ENCODE results near the gene SERPINB1. TPM values are rescaled to one million over a fixed set of nuclear protein-coding genes. Genes with fewer than 3 reads are reported as not detected.
"Not testable (repeated sequence)": the region's sequence is repeated elsewhere in the genome, so short reads cannot be mapped to it uniquely, and the experiment has no call there.

SERPINB1 gene
- total RNA-seq, 2 donors from 2014 or later = 121 to 169 TPM

GRCh38 chr6:2812695-2813094 is 29.0 kb downstream of the SERPINB1 start:
- H3K36me3 Mint-ChIP-seq = peaks cover 24 to 31% of the 10 kb centered on the region in 2 donors
- no peak overlapping the region for H3K27ac Mint-ChIP-seq
- peaks cover 11 to 33% of the 10 kb centered on the region in 2 donors for H3K9me3 Mint-ChIP-seq
- DNase-seq (ENCODE audit: low spot score in 2 of 2) (no peak), ATAC-seq (no peak)

- DNase-seq (ENCODE audit: low spot score in 2 of 2) (no peak), ATAC-seq (peak; percentile 82 to 90)
- Mint-ChIP-seq H3K36me3 (peaks cover 0 to 6% of the 10 kb centered on the region in 2 donors), H3K9me3 (peaks cover 3 to 12% of the 10 kb centered on the region in 2 donors), H3K27ac (peak overlapping the region in 1 of 2 donors; percentile 14)
Observed at GRCh38 chr6:2810092-2810671, 31.5 kb downstream of the SERPINB1 start.

GRCh38 chr6:2809015-2809414 is 32.6 kb downstream of the SERPINB1 start:
- Mint-ChIP-seq H3K27ac (no peak overlapping the region), H3K9me3 (peaks cover 3 to 9% of the 10 kb centered on the region in 2 donors), H3K36me3 (peaks cover 0 to 6% of the 10 kb centered on the region in 2 donors)
- no peak for DNase-seq (ENCODE audit: low spot score in 2 of 2)
- ATAC-seq = no peak

- no peak for ATAC-seq
- Mint-ChIP-seq H3K36me3 (peaks cover 0 to 6% of the 10 kb centered on the region in 2 donors), H3K9me3 (peaks cover 3 to 6% of the 10 kb centered on the region in 2 donors)
Observed at GRCh38 chr6:2807342-2808090, 34.1 kb downstream of the SERPINB1 start.

GRCh38 chr6:2806644-2807043 is 35.0 kb downstream of the SERPINB1 start:
- no peak for ATAC-seq
- Mint-ChIP-seq H3K36me3 (no peaks in the 10 kb centered on the region), H3K9me3 (no peaks in the 10 kb centered on the region), H3K27ac (no peak overlapping the region)
- no peak for DNase-seq (ENCODE audit: low spot score in 2 of 2)

More at GRCh38 chr6:2807342-2808090, 34.1 kb downstream of the SERPINB1 start:
- DNase-seq (ENCODE audit: low spot score in 2 of 2) = no peak
- H3K27ac Mint-ChIP-seq = no peak overlapping the region

- ATAC-seq = no peak
Observed at GRCh38 chr6:2805031-2805430, 36.6 kb downstream of the SERPINB1 start.

GRCh38 chr6:2804516-2804915 is 37.1 kb downstream of the SERPINB1 start:
- ATAC-seq = no peak
- Mint-ChIP-seq H3K27ac (no peak overlapping the region), H3K36me3 (no peaks in the 10 kb centered on the region), H3K9me3 (no peaks in the 10 kb centered on the region)
- DNase-seq (ENCODE audit: low spot score in 2 of 2) = no peak

More at GRCh38 chr6:2805031-2805430, 36.6 kb downstream of the SERPINB1 start:
- DNase-seq (ENCODE audit: low spot score in 2 of 2) = no peak
- no peaks in the 10 kb centered on the region for H3K9me3 Mint-ChIP-seq
- H3K36me3 Mint-ChIP-seq = no peaks in the 10 kb centered on the region
- no peak overlapping the region for H3K27ac Mint-ChIP-seq

- Mint-ChIP-seq H3K36me3 (no peaks in the 10 kb centered on the region), H3K9me3 (no peaks in the 10 kb centered on the region), H3K27ac (no peak overlapping the region)
- DNase-seq (ENCODE audit: low spot score in 2 of 2) (no peak), ATAC-seq (no peak)
Observed at GRCh38 chr6:2803731-2804429, 37.8 kb downstream of the SERPINB1 start.

GRCh38 chr6:2802521-2803060 is 39.1 kb downstream of the SERPINB1 start:
- ATAC-seq (no peak), DNase-seq (ENCODE audit: low spot score in 2 of 2) (no peak)
- no peak overlapping the region for H3K27ac Mint-ChIP-seq
- no peaks in the 10 kb centered on the region for H3K36me3 Mint-ChIP-seq
- no peaks in the 10 kb centered on the region for H3K9me3 Mint-ChIP-seq

GRCh38 chr6:2801687-2802086 is 40.0 kb downstream of the SERPINB1 start:
- H3K9me3 Mint-ChIP-seq; ATAC-seq; DNase-seq (ENCODE audit: low spot score in 2 of 2); H3K27ac Mint-ChIP-seq; H3K36me3 Mint-ChIP-seq: not testable (repeated sequence)

GRCh38 chr6:2800552-2801316 is 40.9 kb downstream of the SERPINB1 start:
- no peak for ATAC-seq
- Mint-ChIP-seq H3K27ac (peak overlapping the region in 1 of 2 donors; percentile 42), H3K9me3 (no peaks in the 10 kb centered on the region), H3K36me3 (no peaks in the 10 kb centered on the region)
- DNase-seq (ENCODE audit: low spot score in 2 of 2) = no peak

- peak; percentile 67 to 82 for ATAC-seq
- Mint-ChIP-seq H3K27ac (peak overlapping the region in 1 of 2 donors; percentile 42), H3K36me3 (no peaks in the 10 kb centered on the region), H3K9me3 (no peaks in the 10 kb centered on the region)
- no peak for DNase-seq (ENCODE audit: low spot score in 2 of 2)
Observed at GRCh38 chr6:2799936-2800527, 41.6 kb downstream of the SERPINB1 start.

GRCh38 chr6:2798586-2799134 is 43.0 kb downstream of the SERPINB1 start:
- no peak for DNase-seq (ENCODE audit: low spot score in 2 of 2)
- Mint-ChIP-seq H3K9me3 (peaks cover 0 to 4% of the 10 kb centered on the region in 2 donors), H3K27ac (no peak overlapping the region), H3K36me3 (no peaks in the 10 kb centered on the region)
- ATAC-seq = no peak

GRCh38 chr6:2797564-2798031 is 44.1 kb downstream of the SERPINB1 start:
- peak overlapping the region in 1 of 2 donors; percentile 81 for H3K27ac Mint-ChIP-seq
- H3K36me3 Mint-ChIP-seq = no peaks in the 10 kb centered on the region
- H3K9me3 Mint-ChIP-seq = peaks cover 0 to 4% of the 10 kb centered on the region in 2 donors
- no peak for DNase-seq (ENCODE audit: low spot score in 2 of 2)
- ATAC-seq = no peak

- peaks cover 0 to 4% of the 10 kb centered on the region in 2 donors for H3K9me3 Mint-ChIP-seq
- DNase-seq (ENCODE audit: low spot score in 2 of 2) (no peak), ATAC-seq (no peak)
- H3K27ac Mint-ChIP-seq = no peak overlapping the region
- no peaks in the 10 kb centered on the region for H3K36me3 Mint-ChIP-seq
Observed at GRCh38 chr6:2796861-2797260, 44.8 kb downstream of the SERPINB1 start.

GRCh38 chr6:2795956-2796355 is 45.7 kb downstream of the SERPINB1 start:
- no peak for ATAC-seq
- Mint-ChIP-seq H3K36me3 (no peaks in the 10 kb centered on the region), H3K27ac (peak overlapping the region; percentile 23 to 33), H3K9me3 (peaks cover 0 to 4% of the 10 kb centered on the region in 2 donors)
- DNase-seq (ENCODE audit: low spot score in 2 of 2) = no peak

Measured in activated naive CD4-positive, alpha-beta T cell treated with anti-CD3 and anti-CD28 coated beads, Interleukin-2, amount 50 U/mL, for 72 hours (primary cell).